WTC11 (cell line): ENCODE results near the gene GRM1. TPM values are rescaled to one million over a fixed set of nuclear protein-coding genes. Genes with fewer than 3 reads are reported as not detected.

Experiments
- ATAC-seq: fragments of 200-7000 bp; cut with Tn5 transposase; 2 replicates; pipeline ENCODE4 v1.10.0; 2021; ENCODE audit warnings: mild to moderate bottlenecking, moderate library complexity
- CTCF ChIA-PET: fragments of 300-600 bp; sonication (Branson Sonifier 250); formaldehyde crosslinking; loops from one replicate; lab custom pipeline; 2021; ENCODE audit warnings: antibody characterized with exemption; lab: Charles Lee
- POLR2A ChIA-PET: fragments of 350-600 bp; sonication (Branson Sonifier 250); formaldehyde crosslinking; loops from one replicate; lab custom pipeline; 2021; ENCODE audit warnings: antibody characterized with exemption; lab: Charles Lee
- DNase-seq: peaks from one replicate; pipeline ENCODE4 v3.0.0; 2021; ENCODE audit warnings: low spot score
- H3K27ac Mint-ChIP-seq: 2 replicates; pipeline ENCODE4 v1.8.0; 2021; ENCODE audit warnings: mixed read lengths
- H3K27me3 Mint-ChIP-seq: 2 replicates; pipeline ENCODE4 v1.8.0; 2021; ENCODE audit warnings: low read depth, mild to moderate bottlenecking, moderate library complexity, mixed read lengths
- H3K36me3 Mint-ChIP-seq: 2 replicates; pipeline ENCODE4 v1.8.0; 2021; ENCODE audit warnings: mixed read lengths
- H3K4me1 Mint-ChIP-seq: 2 replicates; pipeline ENCODE4 v1.8.0; 2022; ENCODE audit warnings: mixed read lengths
- H3K4me3 Mint-ChIP-seq: 2 replicates; pipeline ENCODE4 v1.8.0; 2021; ENCODE audit warnings: mild to moderate bottlenecking, moderate library complexity, mixed read lengths
- H3K9me3 Mint-ChIP-seq: 2 replicates; pipeline ENCODE4 v1.8.0; 2021; ENCODE audit warnings: mixed read lengths
- ATF1 ChIP-seq: sonication (generic); formaldehyde crosslinking; IDR thresholded peaks from 2 replicates; pipeline ENCODE4 v1.8.1; 2023; ENCODE audit warnings: mild to moderate bottlenecking, moderate library complexity, missing genetic modification reagents
- EMX1 ChIP-seq: fragments of 250-450 bp; sonication (Bioruptor Pico); IDR thresholded peaks from 2 replicates; pipeline ENCODE4 v1.8.0; 2021; ENCODE audit warnings: mild to moderate bottlenecking
- ESRRA ChIP-seq: sonication (generic); formaldehyde crosslinking; IDR thresholded peaks from 2 replicates; pipeline ENCODE4 v1.8.1; 2022; ENCODE audit warnings: mild to moderate bottlenecking, missing genetic modification reagents, borderline replicate concordance
- FOXJ3 ChIP-seq: sonication (generic); formaldehyde crosslinking; IDR thresholded peaks from 2 replicates; pipeline ENCODE4 v1.9.0; 2021; ENCODE audit warnings: missing genetic modification reagents, mild to moderate bottlenecking, borderline replicate concordance
- GTF2I ChIP-seq: fragments of 250-450 bp; sonication (Bioruptor Pico); conservative IDR thresholded peaks from 2 replicates; pipeline ENCODE4 v1.4.0; 2021; ENCODE audit warnings: mild to moderate bottlenecking
- HMGA2 ChIP-seq: fragments of 250-450 bp; sonication (Bioruptor Pico); IDR thresholded peaks from 2 replicates; pipeline ENCODE4 v1.4.0; 2021; ENCODE audit warnings: mild to moderate bottlenecking, moderate library complexity
- IRF2 ChIP-seq: sonication (generic); formaldehyde crosslinking; IDR thresholded peaks from 2 replicates; pipeline ENCODE4 v1.8.0; 2022; ENCODE audit warnings: low read depth, missing genetic modification reagents, borderline replicate concordance
- JAZF1 ChIP-seq: fragments of 250-450 bp; sonication (Bioruptor Pico); IDR thresholded peaks from 2 replicates; pipeline ENCODE4 v1.9.0; 2021; ENCODE audit warnings: moderate library complexity, mild to moderate bottlenecking, inconsistent platforms
- MXD4 ChIP-seq: fragments of 250-450 bp; sonication (Bioruptor Pico); IDR thresholded peaks from 2 replicates; pipeline ENCODE4 v1.8.0; 2021; ENCODE audit warnings: mild to moderate bottlenecking, moderate library complexity, borderline replicate concordance
- NR3C1 ChIP-seq: sonication (generic); formaldehyde crosslinking; conservative IDR thresholded peaks from 2 replicates; pipeline ENCODE4 v1.8.1; 2023; ENCODE audit warnings: low read depth, mild to moderate bottlenecking, missing genetic modification reagents
- PRRX2 ChIP-seq: fragments of 250-450 bp; sonication (Bioruptor Pico); IDR thresholded peaks from 2 replicates; pipeline ENCODE4 v1.8.0; 2021; ENCODE audit warnings: mild to moderate bottlenecking
- RORB ChIP-seq: fragments of 250-450 bp; sonication (Bioruptor Pico); IDR thresholded peaks from 2 replicates; pipeline ENCODE4 v1.9.0; 2021; ENCODE audit warnings: mild to moderate bottlenecking
- SMAD4 ChIP-seq: sonication (generic); formaldehyde crosslinking; IDR thresholded peaks from 2 replicates; pipeline ENCODE4 v1.8.0; 2022; ENCODE audit warnings: mild to moderate bottlenecking, missing genetic modification reagents
- TEAD1 ChIP-seq: sonication (generic); formaldehyde crosslinking; IDR thresholded peaks from 2 replicates; pipeline ENCODE4 v1.8.0; 2022; ENCODE audit warnings: mild to moderate bottlenecking, missing genetic modification reagents
- TEAD4 ChIP-seq: sonication (generic); formaldehyde crosslinking; IDR thresholded peaks from 2 replicates; pipeline ENCODE4 v1.8.0; 2022; ENCODE audit warnings: mild to moderate bottlenecking, missing genetic modification reagents
- TP53 ChIP-seq: sonication (generic); formaldehyde crosslinking; IDR thresholded peaks from 2 replicates; pipeline ENCODE4 v1.8.1; 2023; ENCODE audit warnings: mild to moderate bottlenecking, missing genetic modification reagents
- ZNF263 ChIP-seq: sonication (generic); formaldehyde crosslinking; IDR thresholded peaks from 2 replicates; pipeline ENCODE4 v1.8.1; 2022; ENCODE audit warnings: low read depth, mild to moderate bottlenecking, moderate library complexity, missing genetic modification reagents
- ZNF416 ChIP-seq: fragments of 250-450 bp; sonication (Bioruptor Pico); IDR thresholded peaks from 2 replicates; pipeline ENCODE4 v1.9.0; 2021; ENCODE audit warnings: mild to moderate bottlenecking, inconsistent platforms
- total RNA-seq: library from RNA; stranded (reverse); gene quantifications from 3 replicates; pipeline ENCODE4 v1.2.3, GENCODE V29; 2021
- TF ChIP-seq, protein P1 (sequence below): sonication (generic); formaldehyde crosslinking; IDR thresholded peaks from 2 replicates; pipeline ENCODE4 v1.8.1; 2023; ENCODE audit warnings: mild to moderate bottlenecking, missing genetic modification reagents, moderate library complexity
- TF ChIP-seq, protein P2 (sequence below): sonication (generic); formaldehyde crosslinking; IDR thresholded peaks from 2 replicates; pipeline ENCODE4 v1.8.1; 2023; ENCODE audit warnings: mild to moderate bottlenecking, missing genetic modification reagents, moderate library complexity
- TF ChIP-seq, protein P3 (sequence below): sonication (generic); formaldehyde crosslinking; IDR thresholded peaks from 2 replicates; pipeline ENCODE4 v1.8.1; 2023; ENCODE audit warnings: mild to moderate bottlenecking, missing genetic modification reagents, borderline replicate concordance
- TF ChIP-seq, protein P4 (sequence below): sonication (generic); formaldehyde crosslinking; IDR thresholded peaks from 2 replicates; pipeline ENCODE4 v1.8.1; 2022; ENCODE audit warnings: mild to moderate bottlenecking, moderate library complexity, missing genetic modification reagents
- TF ChIP-seq, protein P5 (sequence below): sonication (generic); formaldehyde crosslinking; conservative IDR thresholded peaks from 2 replicates; pipeline ENCODE4 v1.8.1; 2022; ENCODE audit warnings: mild to moderate bottlenecking, missing genetic modification reagents

GRM1 gene
- total RNA-seq, 1 experiment from 2014 or later = 0.46 TPM

DNA sequence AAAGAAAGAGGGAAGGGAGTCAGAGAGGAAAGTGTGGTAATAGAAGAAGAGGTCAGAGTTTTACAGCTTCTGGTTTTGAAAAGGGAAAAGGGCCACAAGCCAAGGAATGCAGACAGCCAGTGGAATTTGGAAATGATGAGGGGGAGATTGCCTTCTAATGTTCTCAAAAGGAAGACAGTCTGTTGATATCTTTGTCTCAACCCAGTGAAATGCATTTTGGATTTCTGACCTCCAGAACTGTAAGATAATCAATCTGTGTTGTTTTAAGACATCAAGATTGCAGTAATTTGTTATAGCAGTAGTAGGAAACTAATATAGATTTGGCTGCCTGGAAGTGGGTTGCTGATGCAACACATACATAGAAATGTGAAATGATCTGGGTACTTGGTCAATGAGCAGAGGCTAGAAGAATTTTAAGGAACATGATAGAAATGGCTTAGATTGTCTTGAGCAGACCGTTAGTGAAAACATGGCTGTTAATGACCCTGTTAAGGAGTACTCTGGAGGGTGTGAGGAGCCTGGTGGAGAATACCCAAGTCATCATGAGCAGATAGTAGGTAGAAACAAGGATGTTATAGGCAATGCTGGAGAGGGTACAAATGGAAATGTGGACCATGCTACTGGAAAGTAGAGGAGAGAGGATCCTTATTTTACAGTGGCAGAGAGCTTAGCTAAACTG is 259.0 kb downstream of the GRM1 start:
- Mint-ChIP-seq H3K27me3 (no peaks in the 10 kb centered on the region), H3K9me3 (peaks cover 19% of the 10 kb centered on the region), H3K36me3 (no peaks in the 10 kb centered on the region), H3K4me3 (no peak overlapping the region), H3K4me1 (no peaks in the 10 kb centered on the region), H3K27ac (no peak overlapping the region)
- TF ChIP-seq TP53 (CRISPR knock-in tag) = no peak
- no peak for TF ChIP-seq FOXJ3 (CRISPR knock-in tag)
- TF ChIP-seq ATF1 (CRISPR knock-in tag) = no peak
- TF ChIP-seq, protein P1, sequence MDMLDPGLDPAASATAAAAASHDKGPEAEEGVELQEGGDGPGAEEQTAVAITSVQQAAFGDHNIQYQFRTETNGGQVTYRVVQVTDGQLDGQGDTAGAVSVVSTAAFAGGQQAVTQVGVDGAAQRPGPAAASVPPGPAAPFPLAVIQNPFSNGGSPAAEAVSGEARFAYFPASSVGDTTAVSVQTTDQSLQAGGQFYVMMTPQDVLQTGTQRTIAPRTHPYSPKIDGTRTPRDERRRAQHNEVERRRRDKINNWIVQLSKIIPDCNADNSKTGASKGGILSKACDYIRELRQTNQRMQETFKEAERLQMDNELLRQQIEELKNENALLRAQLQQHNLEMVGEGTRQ (CRISPR knock-in tag) = no peak
- TF ChIP-seq, protein P2, sequence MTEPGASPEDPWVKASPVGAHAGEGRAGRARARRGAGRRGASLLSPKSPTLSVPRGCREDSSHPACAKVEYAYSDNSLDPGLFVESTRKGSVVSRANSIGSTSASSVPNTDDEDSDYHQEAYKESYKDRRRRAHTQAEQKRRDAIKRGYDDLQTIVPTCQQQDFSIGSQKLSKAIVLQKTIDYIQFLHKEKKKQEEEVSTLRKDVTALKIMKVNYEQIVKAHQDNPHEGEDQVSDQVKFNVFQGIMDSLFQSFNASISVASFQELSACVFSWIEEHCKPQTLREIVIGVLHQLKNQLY (CRISPR knock-in tag) = no peak
- no peak for TF ChIP-seq GTF2I (CRISPR knock-in tag)
- TF ChIP-seq EMX1 (CRISPR knock-in tag) = no peak
- TF ChIP-seq ZNF263 (CRISPR knock-in tag) = no peak
- CTCF ChIA-PET = no interaction called here
- DNase-seq = no peak
- ATAC-seq = no peak
- POLR2A ChIA-PET = no interaction called here

DNA sequence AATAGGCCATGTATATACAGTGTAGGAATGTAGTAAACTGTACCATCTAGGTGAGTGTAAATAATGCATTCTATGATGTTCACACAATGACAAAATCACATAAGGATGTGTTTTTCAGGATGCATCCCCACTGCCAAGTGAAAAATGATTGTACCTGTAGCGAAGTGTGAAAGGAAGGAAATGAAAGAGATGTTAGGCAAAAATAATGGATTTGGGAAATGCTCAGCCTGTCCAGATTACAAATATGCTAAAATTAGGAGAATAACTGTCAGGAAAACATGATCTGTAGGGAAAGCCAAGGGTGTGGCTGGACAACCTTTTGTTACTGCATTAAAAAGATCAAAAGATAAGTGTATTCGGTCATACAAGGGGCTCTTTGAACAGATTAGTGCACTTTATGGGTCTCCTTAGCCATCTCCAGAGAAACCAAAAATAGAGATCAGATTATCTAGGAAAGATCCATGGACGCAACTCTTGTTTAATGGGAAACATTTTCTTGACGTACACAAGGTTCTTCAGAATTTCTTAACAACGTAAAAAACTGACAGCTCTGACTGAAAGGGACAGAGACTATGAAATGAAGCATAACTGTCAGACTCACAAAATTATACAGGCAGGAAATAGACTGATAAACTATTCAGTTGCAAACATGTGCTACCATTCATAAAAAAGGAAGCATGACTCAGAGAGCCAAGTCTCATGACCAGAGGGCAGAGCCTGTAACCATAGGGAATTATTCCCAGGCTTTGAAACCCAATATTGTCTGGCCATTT is 261.1 kb downstream of the GRM1 start:
- H3K27ac Mint-ChIP-seq = no peak overlapping the region
- DNase-seq = no peak

More for the DNA sequence above, 261.1 kb downstream of the GRM1 start:
- CTCF ChIA-PET = no interaction called here
- H3K4me1 Mint-ChIP-seq = no peaks in the 10 kb centered on the region
- ATAC-seq = no peak
- H3K27me3 Mint-ChIP-seq = no peaks in the 10 kb centered on the region
- H3K36me3 Mint-ChIP-seq = no peaks in the 10 kb centered on the region
- TF ChIP-seq PRRX2 (CRISPR knock-in tag) (no peak), TEAD4 (no peak), JAZF1 (no peak), TEAD1 (no peak), ESRRA (CRISPR knock-in tag) (no peak), HMGA2 (no peak), SMAD4 (CRISPR knock-in tag) (no peak), IRF2 (no peak), RORB (no peak), MXD4 (CRISPR knock-in tag) (no peak), ZNF263 (CRISPR knock-in tag) (no peak), NR3C1 (CRISPR knock-in tag) (no peak), ZNF416 (CRISPR knock-in tag) (no peak)
- TF ChIP-seq, protein P3, sequence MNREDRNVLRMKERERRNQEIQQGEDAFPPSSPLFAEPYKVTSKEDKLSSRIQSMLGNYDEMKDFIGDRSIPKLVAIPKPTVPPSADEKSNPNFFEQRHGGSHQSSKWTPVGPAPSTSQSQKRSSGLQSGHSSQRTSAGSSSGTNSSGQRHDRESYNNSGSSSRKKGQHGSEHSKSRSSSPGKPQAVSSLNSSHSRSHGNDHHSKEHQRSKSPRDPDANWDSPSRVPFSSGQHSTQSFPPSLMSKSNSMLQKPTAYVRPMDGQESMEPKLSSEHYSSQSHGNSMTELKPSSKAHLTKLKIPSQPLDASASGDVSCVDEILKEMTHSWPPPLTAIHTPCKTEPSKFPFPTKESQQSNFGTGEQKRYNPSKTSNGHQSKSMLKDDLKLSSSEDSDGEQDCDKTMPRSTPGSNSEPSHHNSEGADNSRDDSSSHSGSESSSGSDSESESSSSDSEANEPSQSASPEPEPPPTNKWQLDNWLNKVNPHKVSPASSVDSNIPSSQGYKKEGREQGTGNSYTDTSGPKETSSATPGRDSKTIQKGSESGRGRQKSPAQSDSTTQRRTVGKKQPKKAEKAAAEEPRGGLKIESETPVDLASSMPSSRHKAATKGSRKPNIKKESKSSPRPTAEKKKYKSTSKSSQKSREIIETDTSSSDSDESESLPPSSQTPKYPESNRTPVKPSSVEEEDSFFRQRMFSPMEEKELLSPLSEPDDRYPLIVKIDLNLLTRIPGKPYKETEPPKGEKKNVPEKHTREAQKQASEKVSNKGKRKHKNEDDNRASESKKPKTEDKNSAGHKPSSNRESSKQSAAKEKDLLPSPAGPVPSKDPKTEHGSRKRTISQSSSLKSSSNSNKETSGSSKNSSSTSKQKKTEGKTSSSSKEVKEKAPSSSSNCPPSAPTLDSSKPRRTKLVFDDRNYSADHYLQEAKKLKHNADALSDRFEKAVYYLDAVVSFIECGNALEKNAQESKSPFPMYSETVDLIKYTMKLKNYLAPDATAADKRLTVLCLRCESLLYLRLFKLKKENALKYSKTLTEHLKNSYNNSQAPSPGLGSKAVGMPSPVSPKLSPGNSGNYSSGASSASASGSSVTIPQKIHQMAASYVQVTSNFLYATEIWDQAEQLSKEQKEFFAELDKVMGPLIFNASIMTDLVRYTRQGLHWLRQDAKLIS (CRISPR knock-in tag) = no peak
- TF ChIP-seq, protein P4, sequence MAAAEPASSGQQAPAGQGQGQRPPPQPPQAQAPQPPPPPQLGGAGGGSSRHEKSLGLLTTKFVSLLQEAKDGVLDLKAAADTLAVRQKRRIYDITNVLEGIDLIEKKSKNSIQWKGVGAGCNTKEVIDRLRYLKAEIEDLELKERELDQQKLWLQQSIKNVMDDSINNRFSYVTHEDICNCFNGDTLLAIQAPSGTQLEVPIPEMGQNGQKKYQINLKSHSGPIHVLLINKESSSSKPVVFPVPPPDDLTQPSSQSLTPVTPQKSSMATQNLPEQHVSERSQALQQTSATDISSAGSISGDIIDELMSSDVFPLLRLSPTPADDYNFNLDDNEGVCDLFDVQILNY (CRISPR knock-in tag) = no peak
- TF ChIP-seq, protein P5, sequence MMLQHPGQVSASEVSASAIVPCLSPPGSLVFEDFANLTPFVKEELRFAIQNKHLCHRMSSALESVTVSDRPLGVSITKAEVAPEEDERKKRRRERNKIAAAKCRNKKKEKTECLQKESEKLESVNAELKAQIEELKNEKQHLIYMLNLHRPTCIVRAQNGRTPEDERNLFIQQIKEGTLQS = no peak
- TF ChIP-seq, protein P2 (CRISPR knock-in tag) = no peak
- TF ChIP-seq, all 79 proteins: peak for 0
- POLR2A ChIA-PET = no interaction called here
- H3K9me3 Mint-ChIP-seq = peaks cover 14% of the 10 kb centered on the region
- H3K4me3 Mint-ChIP-seq = no peak overlapping the region
